ENCODE data around the gene ME3.
A peak's percentile ranks its signal among the peaks of the same experiment; 100 is the strongest.

DNA sequence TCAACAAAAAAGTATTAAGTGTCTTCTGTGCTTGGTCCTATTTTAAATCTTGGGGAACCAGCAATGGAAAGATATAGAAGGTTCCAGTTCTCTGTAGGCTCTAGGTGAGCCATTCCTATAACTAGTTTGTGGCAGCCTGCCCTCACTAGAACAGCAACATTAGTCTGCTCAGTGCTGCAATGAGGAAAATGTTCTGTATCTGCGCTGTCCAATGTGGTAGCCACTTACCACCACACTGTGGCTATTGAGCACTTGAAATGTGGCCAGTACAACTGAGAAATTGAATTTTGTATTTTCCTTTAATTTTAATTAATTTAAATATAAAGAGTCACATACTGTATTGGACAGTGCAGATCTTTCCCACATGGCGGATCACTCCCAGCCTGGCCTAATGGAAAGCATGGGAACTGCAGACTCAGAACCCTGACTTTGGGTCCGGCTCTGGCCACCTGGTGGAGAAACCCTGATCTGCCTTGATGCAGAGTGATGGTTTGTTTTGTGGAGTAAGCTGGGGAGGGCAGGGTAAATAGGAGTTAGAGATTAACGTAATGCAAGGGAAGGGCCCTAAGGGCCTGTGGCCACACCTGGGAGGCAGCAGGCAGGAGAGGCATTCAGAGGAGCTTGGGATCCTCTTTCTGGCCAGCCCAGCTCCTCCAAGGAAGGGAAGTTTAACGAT lies 101.0 kb downstream of the ME3 start:
- TF ChIP-seq EZH2phosphoT487 (IDR thresholded peaks at IDR 0.05; ENCODE audit: borderline replicate concordance) (no peak), POLR2A (IDR thresholded peaks at IDR 0.05; ENCODE audit: borderline replicate concordance, extremely low read depth, insufficient read depth, insufficient read length) (no peak), POLR2AphosphoS5 (IDR thresholded peaks at IDR 0.05; ENCODE audit: low read depth, low read length) (no peak), YY1 (IDR thresholded peaks at IDR 0.05; ENCODE audit: extremely low read depth, insufficient replicate concordance, low read depth, low read length) (peak; percentile 40), EZH2 (IDR thresholded peaks at IDR 0.05) (no peak), ZNF274 (IDR thresholded peaks at IDR 0.05; ENCODE audit: low read depth, low read length) (no peak)
- TF ChIP-seq, protein P1, sequence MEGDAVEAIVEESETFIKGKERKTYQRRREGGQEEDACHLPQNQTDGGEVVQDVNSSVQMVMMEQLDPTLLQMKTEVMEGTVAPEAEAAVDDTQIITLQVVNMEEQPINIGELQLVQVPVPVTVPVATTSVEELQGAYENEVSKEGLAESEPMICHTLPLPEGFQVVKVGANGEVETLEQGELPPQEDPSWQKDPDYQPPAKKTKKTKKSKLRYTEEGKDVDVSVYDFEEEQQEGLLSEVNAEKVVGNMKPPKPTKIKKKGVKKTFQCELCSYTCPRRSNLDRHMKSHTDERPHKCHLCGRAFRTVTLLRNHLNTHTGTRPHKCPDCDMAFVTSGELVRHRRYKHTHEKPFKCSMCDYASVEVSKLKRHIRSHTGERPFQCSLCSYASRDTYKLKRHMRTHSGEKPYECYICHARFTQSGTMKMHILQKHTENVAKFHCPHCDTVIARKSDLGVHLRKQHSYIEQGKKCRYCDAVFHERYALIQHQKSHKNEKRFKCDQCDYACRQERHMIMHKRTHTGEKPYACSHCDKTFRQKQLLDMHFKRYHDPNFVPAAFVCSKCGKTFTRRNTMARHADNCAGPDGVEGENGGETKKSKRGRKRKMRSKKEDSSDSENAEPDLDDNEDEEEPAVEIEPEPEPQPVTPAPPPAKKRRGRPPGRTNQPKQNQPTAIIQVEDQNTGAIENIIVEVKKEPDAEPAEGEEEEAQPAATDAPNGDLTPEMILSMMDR (IDR thresholded peaks at IDR 0.05 in 2 of 3, conservative IDR thresholded peaks at IDR 0.05 in 1 of 3; ENCODE audit: borderline replicate concordance in 1 of 3, insufficient read depth in 1 of 3, low read depth in 2 of 3, low read length in 2 of 3): peak; percentile 77 to 96 (median 93)
- TF ChIP-seq, protein P2, sequence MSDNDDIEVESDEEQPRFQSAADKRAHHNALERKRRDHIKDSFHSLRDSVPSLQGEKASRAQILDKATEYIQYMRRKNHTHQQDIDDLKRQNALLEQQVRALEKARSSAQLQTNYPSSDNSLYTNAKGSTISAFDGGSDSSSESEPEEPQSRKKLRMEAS (IDR thresholded peaks at IDR 0.05): peak; percentile 25; the same call in 1 of the 2 replicates
- TF ChIP-seq, protein P3, sequence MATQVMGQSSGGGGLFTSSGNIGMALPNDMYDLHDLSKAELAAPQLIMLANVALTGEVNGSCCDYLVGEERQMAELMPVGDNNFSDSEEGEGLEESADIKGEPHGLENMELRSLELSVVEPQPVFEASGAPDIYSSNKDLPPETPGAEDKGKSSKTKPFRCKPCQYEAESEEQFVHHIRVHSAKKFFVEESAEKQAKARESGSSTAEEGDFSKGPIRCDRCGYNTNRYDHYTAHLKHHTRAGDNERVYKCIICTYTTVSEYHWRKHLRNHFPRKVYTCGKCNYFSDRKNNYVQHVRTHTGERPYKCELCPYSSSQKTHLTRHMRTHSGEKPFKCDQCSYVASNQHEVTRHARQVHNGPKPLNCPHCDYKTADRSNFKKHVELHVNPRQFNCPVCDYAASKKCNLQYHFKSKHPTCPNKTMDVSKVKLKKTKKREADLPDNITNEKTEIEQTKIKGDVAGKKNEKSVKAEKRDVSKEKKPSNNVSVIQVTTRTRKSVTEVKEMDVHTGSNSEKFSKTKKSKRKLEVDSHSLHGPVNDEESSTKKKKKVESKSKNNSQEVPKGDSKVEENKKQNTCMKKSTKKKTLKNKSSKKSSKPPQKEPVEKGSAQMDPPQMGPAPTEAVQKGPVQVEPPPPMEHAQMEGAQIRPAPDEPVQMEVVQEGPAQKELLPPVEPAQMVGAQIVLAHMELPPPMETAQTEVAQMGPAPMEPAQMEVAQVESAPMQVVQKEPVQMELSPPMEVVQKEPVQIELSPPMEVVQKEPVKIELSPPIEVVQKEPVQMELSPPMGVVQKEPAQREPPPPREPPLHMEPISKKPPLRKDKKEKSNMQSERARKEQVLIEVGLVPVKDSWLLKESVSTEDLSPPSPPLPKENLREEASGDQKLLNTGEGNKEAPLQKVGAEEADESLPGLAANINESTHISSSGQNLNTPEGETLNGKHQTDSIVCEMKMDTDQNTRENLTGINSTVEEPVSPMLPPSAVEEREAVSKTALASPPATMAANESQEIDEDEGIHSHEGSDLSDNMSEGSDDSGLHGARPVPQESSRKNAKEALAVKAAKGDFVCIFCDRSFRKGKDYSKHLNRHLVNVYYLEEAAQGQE (IDR thresholded peaks at IDR 0.05; ENCODE audit: low read depth): no peak

All from HCT116 (cell line).